ENCODE results near the gene MAN1B1. TPM values are rescaled to one million over a fixed set of nuclear protein-coding genes. Genes with fewer than 3 reads are reported as not detected.

Gene MAN1B1
- polyA plus RNA-seq, 2 of the 4 experiments (the other 2 are of a cell fraction), result 31.7 to 48.6 TPM

- TF ChIP-seq ESRRA (IDR thresholded peaks at IDR 0.05; ENCODE audit: borderline replicate concordance, low read length) (no peak), TP53 (CRISPR knock-in tag; IDR thresholded peaks at IDR 0.05) (no peak), ZSCAN20 (CRISPR knock-in tag; IDR thresholded peaks at IDR 0.05) (no peak), EHF (CRISPR knock-in tag; IDR thresholded peaks at IDR 0.05) (no peak)
- TF ChIP-seq, protein P1, sequence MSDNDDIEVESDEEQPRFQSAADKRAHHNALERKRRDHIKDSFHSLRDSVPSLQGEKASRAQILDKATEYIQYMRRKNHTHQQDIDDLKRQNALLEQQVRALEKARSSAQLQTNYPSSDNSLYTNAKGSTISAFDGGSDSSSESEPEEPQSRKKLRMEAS (IDR thresholded peaks at IDR 0.05), result 0 out of 2 replicates have a peak, but pooled peaks have one; percentile 15
- TF ChIP-seq, protein P2, sequence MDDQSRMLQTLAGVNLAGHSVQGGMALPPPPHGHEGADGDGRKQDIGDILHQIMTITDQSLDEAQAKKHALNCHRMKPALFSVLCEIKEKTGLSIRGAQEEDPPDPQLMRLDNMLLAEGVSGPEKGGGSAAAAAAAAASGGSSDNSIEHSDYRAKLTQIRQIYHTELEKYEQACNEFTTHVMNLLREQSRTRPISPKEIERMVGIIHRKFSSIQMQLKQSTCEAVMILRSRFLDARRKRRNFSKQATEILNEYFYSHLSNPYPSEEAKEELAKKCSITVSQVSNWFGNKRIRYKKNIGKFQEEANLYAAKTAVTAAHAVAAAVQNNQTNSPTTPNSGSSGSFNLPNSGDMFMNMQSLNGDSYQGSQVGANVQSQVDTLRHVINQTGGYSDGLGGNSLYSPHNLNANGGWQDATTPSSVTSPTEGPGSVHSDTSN (IDR thresholded peaks at IDR 0.05), result no peak
Measured at GRCh38 chr9:137145731-137146526, 59.1 kb downstream of the MAN1B1 start (continued).

GRCh38 chr9:137146527-137146918, 59.7 kb downstream of the MAN1B1 start:
- H3K4me3 ChIP-seq, result no peak overlapping the region
- WGBS (ENCODE audit: missing lambda C conversion rate), result 21% methylated on average over 4 of the region's 9 CpGs
- no peaks in the 10 kb centered on the region for H3K9me3 ChIP-seq
- DNase-seq (ENCODE audit: low read depth in 1 of 2, low spot score in 1 of 2) (no peak), FAIRE-seq (no peak), ATAC-seq (peak; percentile 38 to 52; a peak in 3 of 6 replicates)
- no peak overlapping the region for H3K4me2 ChIP-seq
- H3K4me1 ChIP-seq, result peaks cover 17% of the 10 kb centered on the region; the same call in 1 of the 3 replicates
- TF ChIP-seq CBX8 (IDR thresholded peaks at IDR 0.05) (no peak), REST (IDR thresholded peaks at IDR 0.05) (peak; percentile 57)
- TF ChIP-seq, protein P3, sequence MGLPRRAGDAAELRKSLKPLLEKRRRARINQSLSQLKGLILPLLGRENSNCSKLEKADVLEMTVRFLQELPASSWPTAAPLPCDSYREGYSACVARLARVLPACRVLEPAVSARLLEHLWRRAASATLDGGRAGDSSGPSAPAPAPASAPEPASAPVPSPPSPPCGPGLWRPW (IDR thresholded peaks at IDR 0.05), result no peak
- ChIA-PET POLR2A (interaction anchor here (1.5 kb wide), 1 partner anchor 17 kb away, joined by 4 read pairs; no protein-coding TSS in a partner anchor), CTCF (interaction anchor here (0.7 to 1.4 kb wide), 3 partner anchors 16 to 82 kb away, joined by 3 to 5 read pairs (median 3); no protein-coding TSS in a partner anchor)
- H3K27ac ChIP-seq, result no peak overlapping the region

DNA sequence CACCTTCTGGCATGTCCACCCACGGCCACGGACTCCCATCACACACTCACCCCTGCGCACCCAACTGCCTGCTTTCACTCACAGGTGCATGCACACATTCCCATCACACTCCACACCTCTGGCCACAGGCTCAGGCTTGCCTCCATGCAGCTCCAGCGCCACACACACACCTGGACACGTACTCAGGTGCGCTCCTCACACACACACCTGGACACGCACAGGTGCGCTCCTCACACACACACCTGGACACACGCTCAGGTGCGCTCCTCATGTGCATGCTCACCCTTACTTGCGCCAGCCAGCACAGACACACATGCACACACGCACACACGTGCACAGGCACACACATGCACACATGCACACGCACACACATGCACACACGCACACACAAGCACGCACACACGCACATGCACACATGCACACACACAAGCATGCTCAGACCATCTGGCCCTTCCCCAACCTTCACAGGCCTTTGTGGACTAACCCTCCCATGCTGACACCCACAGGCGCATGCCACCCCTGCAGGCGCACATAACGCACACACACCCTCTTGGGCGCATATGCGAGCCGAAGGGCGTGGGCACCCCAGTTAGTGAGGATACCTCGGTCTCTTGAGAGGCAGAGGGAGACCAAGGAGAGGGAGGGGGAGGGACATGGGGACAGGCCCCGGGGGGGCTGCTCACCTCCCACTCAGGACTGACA, 60.5 kb downstream of the MAN1B1 start:
- no peak overlapping the region for H3K4me2 ChIP-seq
- no peak for ATAC-seq
- no peak for TF ChIP-seq HDAC2 (IDR thresholded peaks at IDR 0.05)
- TF ChIP-seq, protein P4, sequence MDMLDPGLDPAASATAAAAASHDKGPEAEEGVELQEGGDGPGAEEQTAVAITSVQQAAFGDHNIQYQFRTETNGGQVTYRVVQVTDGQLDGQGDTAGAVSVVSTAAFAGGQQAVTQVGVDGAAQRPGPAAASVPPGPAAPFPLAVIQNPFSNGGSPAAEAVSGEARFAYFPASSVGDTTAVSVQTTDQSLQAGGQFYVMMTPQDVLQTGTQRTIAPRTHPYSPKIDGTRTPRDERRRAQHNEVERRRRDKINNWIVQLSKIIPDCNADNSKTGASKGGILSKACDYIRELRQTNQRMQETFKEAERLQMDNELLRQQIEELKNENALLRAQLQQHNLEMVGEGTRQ (IDR thresholded peaks at IDR 0.05), result no peak
- TF ChIP-seq HOXB5 (CRISPR knock-in tag; IDR thresholded peaks at IDR 0.05), result no peak
- no peak for TF ChIP-seq CHD2 (IDR thresholded peaks at IDR 0.05; ENCODE audit: low read length, partially characterized antibody)
- TF ChIP-seq HMGXB4 (CRISPR knock-in tag; IDR thresholded peaks at IDR 0.05; ENCODE audit: borderline replicate concordance), result no peak
- no peak for TF ChIP-seq NPAS2 (CRISPR knock-in tag; IDR thresholded peaks at IDR 0.05; ENCODE audit: borderline replicate concordance)
- TF ChIP-seq MYC (IDR thresholded peaks at IDR 0.05; ENCODE audit: borderline replicate concordance, low read length), result no peak
- no peak for TF ChIP-seq POLR2A (IDR thresholded peaks at IDR 0.05; ENCODE audit: low read length)
- no peak for TF ChIP-seq FOXS1 (CRISPR knock-in tag; IDR thresholded peaks at IDR 0.05)
- no peak for TF ChIP-seq ELK1 (IDR thresholded peaks at IDR 0.05; ENCODE audit: low read depth, low read length)
- TF ChIP-seq EHMT2 (IDR thresholded peaks at IDR 0.05; ENCODE audit: low read depth), result no peak
- no peak for TF ChIP-seq GATA3 (IDR thresholded peaks at IDR 0.05; ENCODE audit: borderline replicate concordance)
- TF ChIP-seq RNF2 (IDR thresholded peaks at IDR 0.05; ENCODE audit: borderline replicate concordance, low read depth), result no peak
- no peak overlapping the region for H3K27ac ChIP-seq
- ChIA-PET POLR2A (no interaction called here), CTCF (interaction anchor here (1.4 kb wide), 1 partner anchor 29 kb away, joined by 5 read pairs; no protein-coding TSS in a partner anchor)
- no peak overlapping the region for H3K4me3 ChIP-seq
- H3K9me3 ChIP-seq, result no peaks in the 10 kb centered on the region
- no peak for FAIRE-seq
- 84% methylated on average over 20 of the region's 26 CpGs for WGBS (ENCODE audit: missing lambda C conversion rate)
- peaks cover 23% of the 10 kb centered on the region; the same call in 1 of the 3 replicates for H3K4me1 ChIP-seq
- no peak for DNase-seq (ENCODE audit: low read depth in 1 of 2, low spot score in 1 of 2)
